Loucy (cell line): ENCODE results near the gene FAM131B.

Source experiments
- EZH2phosphoT487 ChIP-seq: fragments of 200-600 bp; IDR thresholded peaks from 2 replicates; pipeline ENCODE4 v1.6.1; 2018; ENCODE audit warnings: antibody characterized with exemption, mild to moderate bottlenecking, moderate library complexity, borderline replicate concordance
- TF ChIP-seq, protein P1 (sequence below): fragments of 200-600 bp; sonication (generic); conservative IDR thresholded peaks from 2 replicates; pipeline ENCODE4 v1.5.1; 2014; ENCODE audit warnings: mild to moderate bottlenecking, antibody characterized with exemption, low read length

DNA sequence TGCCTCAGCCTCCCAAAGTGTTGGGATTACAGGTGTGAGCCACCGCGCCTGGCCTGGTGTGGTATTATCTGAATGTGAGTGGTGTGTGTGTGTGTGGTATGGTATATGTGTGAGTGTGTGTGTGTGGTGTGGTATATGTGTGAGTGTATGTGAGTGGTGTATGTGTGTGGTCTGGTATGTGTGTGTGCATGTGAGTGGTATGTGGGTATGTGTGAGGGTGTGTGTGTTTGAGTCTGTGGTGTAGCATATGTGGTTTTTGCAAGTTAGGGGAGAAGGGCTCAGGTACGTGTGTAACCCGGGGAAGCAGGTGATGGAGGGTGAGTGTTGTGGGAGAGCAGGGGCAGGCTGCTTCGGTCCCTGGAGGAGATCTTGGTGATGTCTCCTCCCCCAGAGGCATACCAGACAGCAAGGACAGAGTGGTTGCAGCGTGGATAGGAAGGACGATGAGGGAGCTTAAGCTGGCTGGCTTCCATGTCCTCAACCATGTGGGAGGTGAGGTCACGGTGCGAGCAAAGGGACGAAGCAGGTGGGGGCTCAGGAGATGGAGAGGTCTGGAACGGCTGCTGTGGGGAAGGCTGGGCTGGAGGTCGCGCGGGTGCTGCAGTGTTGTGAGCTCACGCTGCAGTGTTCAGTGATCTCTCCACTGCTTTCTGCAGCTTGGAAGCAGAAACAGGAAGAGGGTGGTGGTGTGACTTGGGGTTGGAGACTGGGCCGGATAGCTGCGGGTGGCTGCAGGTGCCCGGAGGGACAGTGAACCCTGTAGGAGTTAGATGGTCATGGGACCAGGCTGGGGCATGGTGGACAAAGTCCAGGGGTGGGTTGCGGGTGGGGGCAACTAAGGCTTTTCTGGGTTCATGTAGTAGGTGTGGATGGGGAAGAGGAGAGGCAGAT lies 23.6 kb upstream of the FAM131B start:
- TF ChIP-seq, protein P1, sequence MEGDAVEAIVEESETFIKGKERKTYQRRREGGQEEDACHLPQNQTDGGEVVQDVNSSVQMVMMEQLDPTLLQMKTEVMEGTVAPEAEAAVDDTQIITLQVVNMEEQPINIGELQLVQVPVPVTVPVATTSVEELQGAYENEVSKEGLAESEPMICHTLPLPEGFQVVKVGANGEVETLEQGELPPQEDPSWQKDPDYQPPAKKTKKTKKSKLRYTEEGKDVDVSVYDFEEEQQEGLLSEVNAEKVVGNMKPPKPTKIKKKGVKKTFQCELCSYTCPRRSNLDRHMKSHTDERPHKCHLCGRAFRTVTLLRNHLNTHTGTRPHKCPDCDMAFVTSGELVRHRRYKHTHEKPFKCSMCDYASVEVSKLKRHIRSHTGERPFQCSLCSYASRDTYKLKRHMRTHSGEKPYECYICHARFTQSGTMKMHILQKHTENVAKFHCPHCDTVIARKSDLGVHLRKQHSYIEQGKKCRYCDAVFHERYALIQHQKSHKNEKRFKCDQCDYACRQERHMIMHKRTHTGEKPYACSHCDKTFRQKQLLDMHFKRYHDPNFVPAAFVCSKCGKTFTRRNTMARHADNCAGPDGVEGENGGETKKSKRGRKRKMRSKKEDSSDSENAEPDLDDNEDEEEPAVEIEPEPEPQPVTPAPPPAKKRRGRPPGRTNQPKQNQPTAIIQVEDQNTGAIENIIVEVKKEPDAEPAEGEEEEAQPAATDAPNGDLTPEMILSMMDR = no peak
- no peak for TF ChIP-seq EZH2phosphoT487
